ENCODE data around the gene SENP3.

The SENP3 gene

DNA sequence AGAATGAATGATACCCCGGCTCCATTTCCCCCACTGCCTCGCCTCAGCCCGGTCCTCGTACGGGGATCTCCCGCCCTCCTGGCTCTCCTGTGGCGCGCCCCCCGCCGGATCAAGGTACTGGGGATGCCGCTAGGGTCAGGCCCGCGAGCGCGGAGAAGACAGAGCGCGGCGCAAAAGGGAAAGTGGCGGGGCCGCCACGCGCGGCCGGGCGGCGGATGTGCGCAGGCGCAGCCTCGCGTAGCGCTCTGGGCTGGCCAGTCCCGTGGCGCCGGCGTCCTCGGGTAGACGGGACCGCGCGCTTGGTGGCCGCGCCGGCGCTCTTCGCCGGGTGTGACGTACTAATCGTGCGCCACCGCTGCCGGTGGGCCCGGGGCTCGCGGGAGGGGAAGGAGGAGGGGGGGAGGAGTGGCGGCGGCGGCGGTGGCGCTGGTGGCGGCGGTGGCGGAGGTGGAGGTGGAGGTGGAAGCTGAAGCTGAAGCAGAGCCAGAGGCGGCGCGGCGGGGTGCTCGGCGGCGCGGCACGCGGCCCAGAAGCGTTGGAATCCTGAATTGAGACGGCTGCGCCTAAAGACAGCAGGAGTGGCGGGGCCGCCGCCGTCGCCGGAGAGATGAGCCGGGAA lies at the start of gene SENP3:
Gene SENP3, plus strand, starts transcription at position 331 of the 619 bp plus-strand sequence. CDS start 1,158 bp downstream, outside the sequence.
- DNase-seq (ENCODE audit: low spot score), result peak; percentile 99

DNA sequence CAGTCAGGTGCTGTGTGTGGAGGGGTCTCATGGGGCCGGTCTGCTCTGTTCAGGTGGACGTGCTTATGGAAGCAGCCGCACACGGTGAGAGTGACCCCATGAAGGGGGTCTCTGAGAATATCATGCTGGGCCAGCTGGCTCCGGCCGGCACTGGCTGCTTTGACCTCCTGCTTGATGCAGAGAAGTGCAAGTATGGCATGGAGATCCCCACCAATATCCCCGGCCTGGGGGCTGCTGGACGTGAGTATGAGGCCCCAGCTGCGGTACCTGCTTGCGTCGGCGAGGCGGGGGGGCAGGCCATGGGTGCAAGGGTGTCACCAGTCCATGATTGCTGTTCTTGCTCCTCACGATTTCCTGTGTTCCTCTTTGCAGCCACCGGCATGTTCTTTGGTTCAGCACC lies 49.6 kb upstream of the SENP3 start:
- no peak for DNase-seq (ENCODE audit: low spot score)

DNA sequence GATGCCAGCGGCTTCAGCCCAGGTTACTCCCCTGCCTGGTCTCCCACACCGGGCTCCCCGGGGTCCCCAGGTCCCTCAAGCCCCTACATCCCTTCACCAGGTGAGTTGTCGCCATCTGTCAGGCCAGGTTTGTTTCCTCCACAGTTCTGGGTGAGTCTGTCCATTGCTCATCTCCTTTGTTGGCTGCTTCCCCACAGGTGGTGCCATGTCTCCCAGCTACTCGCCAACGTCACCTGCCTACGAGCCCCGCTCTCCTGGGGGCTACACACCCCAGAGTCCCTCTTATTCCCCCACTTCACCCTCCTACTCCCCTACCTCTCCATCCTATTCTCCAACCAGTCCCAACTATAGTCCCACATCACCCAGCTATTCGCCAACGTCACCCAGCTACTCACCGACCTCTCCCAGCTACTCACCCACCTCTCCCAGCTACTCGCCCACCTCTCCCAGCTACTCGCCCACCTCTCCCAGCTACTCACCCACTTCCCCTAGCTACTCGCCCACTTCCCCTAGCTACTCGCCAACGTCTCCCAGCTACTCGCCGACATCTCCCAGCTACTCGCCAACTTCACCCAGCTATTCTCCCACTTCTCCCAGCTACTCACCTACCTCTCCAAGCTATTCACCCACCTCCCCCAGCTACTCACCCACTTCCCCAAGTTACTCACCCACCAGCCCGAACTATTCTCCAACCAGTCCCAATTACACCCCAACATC lies 48.7 kb upstream of the SENP3 start:
- DNase-seq (ENCODE audit: low spot score), result no peak

GRCh38 chr17:7513850-7514419 lies 47.8 kb upstream of the SENP3 start:
- DNase-seq (ENCODE audit: low spot score), result no peak

GRCh38 chr17:7515911-7516610 lies 45.7 kb upstream of the SENP3 start:
- no peak for DNase-seq (ENCODE audit: low spot score)

GRCh38 chr17:7523033-7523432 lies 38.7 kb upstream of the SENP3 start:
- DNase-seq (ENCODE audit: low spot score), result no peak

DNA sequence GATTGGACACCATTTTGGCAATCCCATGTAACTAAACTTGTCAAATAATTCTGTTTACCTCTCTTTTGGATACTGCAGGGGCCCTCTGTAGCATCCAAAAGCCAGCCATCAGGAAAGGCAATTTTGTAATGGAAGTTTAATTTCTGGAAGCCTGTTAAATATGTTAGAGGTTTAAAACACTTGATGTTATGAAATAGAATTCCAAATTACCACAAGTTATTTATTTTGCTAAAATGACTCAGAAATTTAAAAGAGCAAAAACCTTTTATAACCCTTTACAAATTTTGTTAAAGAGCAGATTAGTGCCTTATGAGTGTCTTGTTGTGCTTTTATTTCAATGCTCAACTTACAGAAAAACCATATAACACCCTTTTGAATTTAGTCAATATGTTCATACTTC lies 32.9 kb upstream of the SENP3 start:
- no peak for DNase-seq (ENCODE audit: low spot score)

DNA sequence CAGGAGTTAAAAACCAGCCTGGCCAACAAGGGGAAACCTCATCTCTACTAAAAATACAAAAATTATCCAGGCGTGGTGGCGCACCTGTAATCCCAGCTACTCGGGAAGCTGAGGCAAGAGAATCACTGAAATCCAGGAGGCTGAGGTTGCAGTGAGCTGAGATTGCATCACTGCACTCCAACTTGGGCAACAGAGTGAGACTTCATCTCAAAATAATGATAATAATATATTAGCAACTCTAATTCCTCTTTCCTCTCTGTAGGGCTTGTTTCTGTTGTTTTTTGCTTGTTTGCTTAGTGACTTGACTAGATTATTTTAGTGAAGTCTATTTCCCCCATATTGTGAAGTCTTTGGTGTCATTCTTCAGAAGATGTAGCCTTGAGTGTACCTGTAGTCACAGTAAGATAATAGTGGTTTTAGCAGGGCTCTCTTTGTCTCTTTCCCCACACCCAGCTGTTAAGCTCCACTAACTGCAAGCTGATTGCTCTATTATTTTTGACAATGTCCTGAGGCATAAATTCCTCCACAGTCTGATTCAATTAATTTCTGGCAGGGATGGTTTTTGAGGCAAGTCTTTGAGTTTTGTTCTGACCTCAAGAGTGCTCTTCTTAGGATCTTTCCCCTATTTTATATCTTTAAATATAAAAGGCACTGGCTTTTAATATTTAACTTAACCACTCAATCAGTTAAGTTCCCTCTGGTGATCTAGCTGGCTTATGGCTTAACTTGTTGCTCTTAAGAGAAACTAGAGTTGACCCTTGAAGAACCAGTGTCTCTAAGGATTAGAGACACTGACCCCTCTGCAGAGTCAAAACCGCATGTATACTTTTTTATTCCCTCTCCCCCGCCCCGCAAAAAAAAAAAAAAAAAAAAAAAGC lies 31.5 kb upstream of the SENP3 start:
- DNase-seq (ENCODE audit: low spot score), result no peak

GRCh38 chr17:7538050-7538449 lies 23.7 kb upstream of the SENP3 start:
- DNase-seq (ENCODE audit: low spot score), result no peak

DNA sequence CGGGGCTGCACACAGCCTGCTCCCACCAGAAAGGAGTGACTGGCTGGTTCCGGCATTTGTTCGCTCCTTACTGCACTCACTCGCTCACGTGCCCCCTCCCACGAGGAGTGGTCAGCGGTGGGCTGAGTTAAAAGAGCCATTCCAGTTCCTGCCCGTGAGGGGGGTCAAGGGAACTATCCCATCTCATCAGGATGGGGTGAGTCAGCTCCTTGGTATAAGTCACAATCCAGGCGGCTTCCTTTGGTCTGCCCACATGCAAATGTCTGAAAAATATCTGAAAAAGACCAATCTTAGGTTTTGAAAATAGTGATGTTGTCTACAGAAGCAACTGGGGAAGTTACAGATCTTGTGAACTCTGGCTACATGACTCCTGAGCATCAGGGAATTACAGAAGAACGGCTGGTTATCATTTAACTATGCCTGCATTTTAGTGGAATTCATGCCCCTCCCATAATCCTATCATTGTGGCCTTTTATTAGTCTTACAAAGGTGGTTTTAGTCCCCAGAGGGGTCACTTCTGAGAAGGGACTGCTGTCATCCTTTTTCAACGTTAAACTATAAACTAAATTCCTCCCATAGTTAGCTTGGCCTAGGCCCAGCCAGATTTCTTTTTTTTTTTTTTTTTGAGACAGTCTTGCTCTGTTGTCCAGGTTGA lies 22.7 kb upstream of the SENP3 start:
- no peak for DNase-seq (ENCODE audit: low spot score)

GRCh38 chr17:7541074-7541621 lies 20.6 kb upstream of the SENP3 start:
- DNase-seq (ENCODE audit: low spot score), result no peak

DNA sequence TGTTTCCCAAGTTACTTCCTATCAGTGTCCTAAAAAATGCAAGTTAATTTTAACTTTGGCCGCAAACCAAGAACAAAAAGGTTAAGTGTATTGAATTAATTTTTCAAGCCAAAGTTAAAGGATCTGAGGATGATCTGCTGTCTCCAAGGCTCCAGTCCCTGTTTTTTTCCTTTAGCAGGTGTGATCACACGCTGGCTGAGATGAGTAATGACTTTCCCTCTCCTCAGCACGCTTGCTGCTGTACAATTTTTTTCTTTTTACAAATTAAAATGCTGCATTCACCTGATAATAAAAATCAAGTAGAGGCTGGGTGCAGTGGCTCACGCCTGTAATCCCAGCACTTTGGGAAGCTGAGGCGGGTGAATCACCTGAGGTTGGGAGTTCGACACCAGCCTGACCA lies 16.8 kb upstream of the SENP3 start:
- no peak for DNase-seq (ENCODE audit: low spot score)

DNA sequence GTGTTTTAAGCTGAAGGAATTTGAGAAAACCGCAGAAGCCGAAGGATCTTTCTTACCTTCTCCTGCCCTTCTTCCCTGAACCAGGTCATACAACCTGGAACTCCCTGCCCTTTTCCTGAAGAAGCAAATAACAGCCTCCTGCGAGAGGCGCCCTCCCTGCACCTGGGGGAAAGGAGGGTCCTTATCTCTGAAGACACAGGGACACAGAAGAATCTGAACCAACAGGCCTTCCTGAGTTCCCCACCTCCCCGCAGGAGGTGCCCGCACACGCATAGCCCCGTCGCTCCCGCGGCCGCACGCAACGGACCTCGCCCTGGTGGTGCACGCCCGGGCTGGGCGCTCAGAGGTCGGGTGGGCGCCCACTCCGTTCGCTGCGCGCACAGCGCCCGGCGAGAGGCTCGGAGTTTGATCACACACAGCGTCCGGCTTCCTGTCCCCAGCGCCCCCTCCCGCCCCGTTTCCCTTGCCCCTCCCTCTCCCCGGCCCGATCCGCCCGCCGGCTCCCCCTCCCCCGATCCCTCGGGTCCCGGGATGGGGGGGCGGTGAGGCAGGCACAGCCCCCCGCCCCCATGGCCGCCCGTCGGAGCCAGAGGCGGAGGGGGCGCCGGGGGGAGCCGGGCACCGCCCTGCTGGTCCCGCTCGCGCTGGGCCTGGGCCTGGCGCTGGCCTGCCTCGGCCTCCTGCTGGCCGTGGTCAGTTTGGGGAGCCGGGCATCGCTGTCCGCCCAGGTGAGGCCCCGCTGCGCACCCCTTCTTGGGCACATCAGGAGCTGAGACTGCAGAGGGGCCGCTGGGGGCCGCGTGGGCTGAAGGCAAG lies 12.9 kb upstream of the SENP3 start, which contains the start of gene TNFSF12:
Gene TNFSF12, plus strand, starts transcription at position 474 of the 816 bp plus-strand sequence. Its CDS starts 96 bp downstream, at position 570.
- peak; percentile 77 for DNase-seq (ENCODE audit: low spot score)

- DNase-seq (ENCODE audit: low spot score), result peak; percentile 28
Observed at GRCh38 chr17:7549401-7550055, 12.2 kb upstream of the SENP3 start.

- DNase-seq (ENCODE audit: low spot score), result no peak
Observed at GRCh38 chr17:7550344-7550743, 11.4 kb upstream of the SENP3 start.

GRCh38 chr17:7551396-7551795 lies 10.3 kb upstream of the SENP3 start:
- no peak for DNase-seq (ENCODE audit: low spot score)

DNA sequence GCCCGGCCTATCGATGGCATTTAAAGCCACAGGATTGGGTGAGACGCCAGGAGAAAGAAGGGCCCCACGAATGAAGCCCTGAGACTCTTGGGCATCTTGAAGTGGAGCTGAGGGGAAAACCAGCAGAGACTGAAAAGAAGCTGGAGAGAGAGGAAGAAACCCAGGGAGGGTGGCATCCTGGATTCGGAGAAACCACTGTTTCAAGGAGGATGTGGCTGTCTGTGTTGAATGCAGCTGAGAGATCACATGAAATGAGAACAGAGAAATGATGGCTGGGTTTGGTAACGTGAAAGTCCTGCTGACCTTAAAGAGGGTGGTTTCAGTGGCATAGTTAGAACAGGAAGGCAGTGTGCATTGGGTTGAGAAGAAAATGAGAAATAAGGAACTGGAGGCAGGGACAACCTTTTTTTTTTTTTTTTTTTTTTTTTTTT lies 9.1 kb upstream of the SENP3 start:
- no peak for DNase-seq (ENCODE audit: low spot score)

GRCh38 chr17:7553356-7553755 lies 8.4 kb upstream of the SENP3 start:
- DNase-seq (ENCODE audit: low spot score), result no peak

- DNase-seq (ENCODE audit: low spot score), result no peak
Observed at GRCh38 chr17:7555320-7555948, 6.3 kb upstream of the SENP3 start.
